Skeletal muscle satellite cell (primary cell): ENCODE results near the gene LRIG3. TPM values are rescaled to one million over a fixed set of nuclear protein-coding genes. Genes with fewer than 3 reads are reported as not detected.

Experiments
- H3K27me3 ChIP-seq: 2 replicates; pipeline ENCODE4 v1.7.0; 2013; ENCODE audit warnings: low read length; ENCODE audit not compliant: control insufficient read depth, insufficient read depth
- H3K36me3 ChIP-seq: 2 replicates; pipeline ENCODE4 v1.7.0; 2013; ENCODE audit warnings: mild to moderate bottlenecking, control low read depth, low read length; ENCODE audit not compliant: insufficient read depth
- H3K4me1 ChIP-seq: 2 replicates; pipeline ENCODE4 v1.7.0; 2013; ENCODE audit warnings: low read length; ENCODE audit not compliant: control insufficient read depth, insufficient read depth
- H3K4me2 ChIP-seq: 2 replicates; pipeline ENCODE4 v1.7.0; 2013; ENCODE audit warnings: mild to moderate bottlenecking, low read length
- H3K4me3 ChIP-seq: 2 replicates; pipeline ENCODE4 v1.7.0; 2013; ENCODE audit warnings: low read length
- H3K9ac ChIP-seq: 2 replicates; pipeline ENCODE4 v1.7.0; 2013; ENCODE audit warnings: mild to moderate bottlenecking, low read depth, low read length, moderate library complexity
- H3K9me3 ChIP-seq: replicated peaks from 2 replicates; pipeline ENCODE4 v1.7.0; 2013; ENCODE audit warnings: mild to moderate bottlenecking, control low read depth, low read length
- total RNA-seq: library from RNA; depleted of rRNA; stranded (reverse); fragments of >200 nt; gene quantifications from 2 replicates; pipeline ENCODE4 v1.2.3, GENCODE V29; 2012; rRNA removed

The LRIG3 gene
- total RNA-seq, result 27.4 and 32.3 TPM in 2 replicates

GRCh38 chr12:58920102-58920960 is at the start of gene LRIG3:
Gene LRIG3, minus strand, starts transcription at chr12:58920504. Its CDS starts 269 bp downstream, at chr12:58920235.
- no peaks in the 10 kb centered on the region for H3K27me3 ChIP-seq
- peak within 1 kb of the TSS; percentile 88 for H3K4me2 ChIP-seq
- peaks cover 31% of the 10 kb centered on the region for H3K4me1 ChIP-seq
- H3K36me3 ChIP-seq, result no peaks in the 10 kb centered on the region
- H3K9ac ChIP-seq, result peak within 1 kb of the TSS; percentile 90
- H3K4me3 ChIP-seq, result peak within 1 kb of the TSS; percentile 87
- H3K9me3 ChIP-seq, result no peaks in the 10 kb centered on the region

GRCh38 chr12:58969237-58969636 is 48.9 kb upstream of the LRIG3 start:
- H3K9ac ChIP-seq, result no peak overlapping the region
- H3K4me2 ChIP-seq, result no peak overlapping the region
- H3K9me3 ChIP-seq, result no peaks in the 10 kb centered on the region
- H3K36me3 ChIP-seq, result no peaks in the 10 kb centered on the region
- no peaks in the 10 kb centered on the region for H3K27me3 ChIP-seq
- no peak overlapping the region for H3K4me3 ChIP-seq
- H3K4me1 ChIP-seq, result peaks cover 6% of the 10 kb centered on the region

GRCh38 chr12:58967561-58967960 is 47.3 kb upstream of the LRIG3 start:
- no peaks in the 10 kb centered on the region for H3K9me3 ChIP-seq
- H3K27me3 ChIP-seq, result no peaks in the 10 kb centered on the region
- peaks cover 6% of the 10 kb centered on the region for H3K4me1 ChIP-seq
- no peak overlapping the region for H3K4me3 ChIP-seq
- no peaks in the 10 kb centered on the region for H3K36me3 ChIP-seq
- H3K9ac ChIP-seq, result no peak overlapping the region
- no peak overlapping the region for H3K4me2 ChIP-seq

- H3K36me3 ChIP-seq, result no peaks in the 10 kb centered on the region
- H3K9me3 ChIP-seq, result no peaks in the 10 kb centered on the region
- no peak overlapping the region for H3K4me3 ChIP-seq
- no peak overlapping the region for H3K4me2 ChIP-seq
- H3K27me3 ChIP-seq, result no peaks in the 10 kb centered on the region
- H3K9ac ChIP-seq, result no peak overlapping the region
- H3K4me1 ChIP-seq, result peaks cover 6% of the 10 kb centered on the region
Measured at GRCh38 chr12:58966939-58967338, 46.6 kb upstream of the LRIG3 start.

GRCh38 chr12:58965568-58965967 is 45.3 kb upstream of the LRIG3 start:
- H3K4me2 ChIP-seq, result no peak overlapping the region
- H3K4me3 ChIP-seq, result no peak overlapping the region
- H3K9ac ChIP-seq, result no peak overlapping the region
- no peaks in the 10 kb centered on the region for H3K36me3 ChIP-seq
- peaks cover 6% of the 10 kb centered on the region for H3K4me1 ChIP-seq
- no peaks in the 10 kb centered on the region for H3K27me3 ChIP-seq
- H3K9me3 ChIP-seq, result no peaks in the 10 kb centered on the region

GRCh38 chr12:58963844-58964243 is 43.5 kb upstream of the LRIG3 start:
- Histone ChIP-seq H3K4me2 (no peak overlapping the region), H3K4me3 (no peak overlapping the region), H3K27me3 (no peaks in the 10 kb centered on the region), H3K9me3 (no peaks in the 10 kb centered on the region), H3K4me1 (peaks cover 6% of the 10 kb centered on the region), H3K36me3 (no peaks in the 10 kb centered on the region), H3K9ac (no peak overlapping the region)

- no peaks in the 10 kb centered on the region for H3K9me3 ChIP-seq
- no peak overlapping the region for H3K9ac ChIP-seq
- no peaks in the 10 kb centered on the region for H3K36me3 ChIP-seq
- H3K4me1 ChIP-seq, result no peaks in the 10 kb centered on the region
- H3K4me3 ChIP-seq, result no peak overlapping the region
- no peak overlapping the region for H3K4me2 ChIP-seq
- H3K27me3 ChIP-seq, result no peaks in the 10 kb centered on the region
Measured at GRCh38 chr12:58961906-58962305, 41.6 kb upstream of the LRIG3 start.

- no peak overlapping the region for H3K9ac ChIP-seq
- no peaks in the 10 kb centered on the region for H3K9me3 ChIP-seq
- no peaks in the 10 kb centered on the region for H3K4me1 ChIP-seq
- no peak overlapping the region for H3K4me3 ChIP-seq
- H3K4me2 ChIP-seq, result no peak overlapping the region
- no peaks in the 10 kb centered on the region for H3K27me3 ChIP-seq
- no peaks in the 10 kb centered on the region for H3K36me3 ChIP-seq
Measured at GRCh38 chr12:58961166-58961565, 40.9 kb upstream of the LRIG3 start.

- H3K27me3 ChIP-seq, result no peaks in the 10 kb centered on the region
- H3K4me1 ChIP-seq, result no peaks in the 10 kb centered on the region
- no peak overlapping the region for H3K9ac ChIP-seq
- H3K4me2 ChIP-seq, result no peak overlapping the region
- no peaks in the 10 kb centered on the region for H3K36me3 ChIP-seq
- no peak overlapping the region for H3K4me3 ChIP-seq
- no peaks in the 10 kb centered on the region for H3K9me3 ChIP-seq
Measured at GRCh38 chr12:58959639-58960300, 39.5 kb upstream of the LRIG3 start.

- Histone ChIP-seq H3K36me3 (no peaks in the 10 kb centered on the region), H3K9me3 (no peaks in the 10 kb centered on the region), H3K27me3 (no peaks in the 10 kb centered on the region)
Measured at GRCh38 chr12:58957298-58957697, 37.0 kb upstream of the LRIG3 start.

GRCh38 chr12:58955849-58956248 is 35.5 kb upstream of the LRIG3 start:
- no peak overlapping the region for H3K4me3 ChIP-seq
- H3K36me3 ChIP-seq, result no peaks in the 10 kb centered on the region
- H3K9me3 ChIP-seq, result no peaks in the 10 kb centered on the region

More at GRCh38 chr12:58957298-58957697, 37.0 kb upstream of the LRIG3 start:
- Histone ChIP-seq H3K4me3 (no peak overlapping the region), H3K4me1 (no peaks in the 10 kb centered on the region), H3K4me2 (no peak overlapping the region), H3K9ac (no peak overlapping the region)

More at GRCh38 chr12:58955849-58956248, 35.5 kb upstream of the LRIG3 start:
- no peak overlapping the region for H3K4me2 ChIP-seq
- H3K4me1 ChIP-seq, result no peaks in the 10 kb centered on the region
- no peak overlapping the region for H3K9ac ChIP-seq
- no peaks in the 10 kb centered on the region for H3K27me3 ChIP-seq
